Transverse colon (tissue), 4 donors: ENCODE results near the gene ZNF365.

Source experiments
- CTCF ChIP-seq, 5 experiments: fragments of 200-600 bp in 3 of 5; fragments of 450-650 bp in 2 of 5; sonication (generic) in 3 of 5; IDR thresholded peaks; 1 replicate in 2 of 5; 2 replicates in 3 of 5; pipeline ENCODE4 v1.5.1; 2016 to 2017; ENCODE audit warnings: antibody characterized with exemption in 5 of 5, inconsistent platforms in 3 of 5, mild to moderate bottlenecking in 2 of 5, moderate library complexity in 1 of 5
- EP300 ChIP-seq: sonication (generic); formaldehyde crosslinking; IDR thresholded peaks from one replicate; pipeline ENCODE4 v1.6.1; 2017; ENCODE audit warnings: antibody characterized with exemption, low read depth
- POLR2A ChIP-seq: fragments of 450-650 bp; IDR thresholded peaks from one replicate; pipeline ENCODE4 v1.6.1; 2016; ENCODE audit warnings: antibody characterized with exemption, mild to moderate bottlenecking, moderate library complexity
- POLR2AphosphoS5 ChIP-seq, 3 donors: sonication (generic); formaldehyde crosslinking; IDR thresholded peaks; one replicate each; pipeline ENCODE4 v1.6.1; 2016; ENCODE audit warnings: antibody characterized with exemption in 3 of 3

- no peak for TF ChIP-seq CTCF (IDR thresholded peaks at IDR 0.05)
- no peak for TF ChIP-seq POLR2A
- TF ChIP-seq POLR2AphosphoS5 (IDR thresholded peaks at IDR 0.05), result no peak
- TF ChIP-seq EP300, result no peak
These were observed 59.7 kb downstream of the ZNF365 start for GRCh38 chr10:62433901-62434300.
